NCI-H1105 treated with DMSO at 0.1 percent for 48 hours (cell line): ENCODE data around the gene HRH1.

Experiments used
- DNase-seq: peaks from one replicate; lab custom pipeline; 2025; lab: John Stamatoyannopoulos, UW

The HRH1 gene

GRCh38 chr3:11283139-11283475, 128.8 kb downstream of the HRH1 start:
- no peak for DNase-seq

GRCh38 chr3:11284011-11284410, 129.7 kb downstream of the HRH1 start:
- DNase-seq = no peak

- no peak for DNase-seq
These were observed 131.2 kb downstream of the HRH1 start for GRCh38 chr3:11285471-11285870.

GRCh38 chr3:11287404-11287803, 133.1 kb downstream of the HRH1 start:
- DNase-seq = no peak

- DNase-seq = no peak
These were observed 133.8 kb downstream of the HRH1 start for GRCh38 chr3:11288021-11288491.

- DNase-seq = no peak
These were observed 134.7 kb downstream of the HRH1 start for GRCh38 chr3:11288786-11289637.

GRCh38 chr3:11289864-11290263, 135.6 kb downstream of the HRH1 start:
- DNase-seq = no peak

GRCh38 chr3:11290743-11291680, 136.7 kb downstream of the HRH1 start:
- DNase-seq = no peak

GRCh38 chr3:11291808-11292207, 137.5 kb downstream of the HRH1 start:
- DNase-seq = no peak

GRCh38 chr3:11297126-11297525, 142.8 kb downstream of the HRH1 start:
- DNase-seq = no peak

- DNase-seq = no peak
These were observed 146.7 kb downstream of the HRH1 start for GRCh38 chr3:11300970-11301369.

- DNase-seq = no peak
These were observed 148.2 kb downstream of the HRH1 start for GRCh38 chr3:11302444-11302843.

GRCh38 chr3:11304175-11304574, 149.9 kb downstream of the HRH1 start:
- DNase-seq = no peak

- no peak for DNase-seq
These were observed 151.2 kb downstream of the HRH1 start for GRCh38 chr3:11305509-11305908.

- no peak for DNase-seq
These were observed 152.7 kb downstream of the HRH1 start for GRCh38 chr3:11306817-11307589.

- no peak for DNase-seq
These were observed 153.6 kb downstream of the HRH1 start for GRCh38 chr3:11307830-11308432.

- DNase-seq = no peak
These were observed 156.0 kb downstream of the HRH1 start for GRCh38 chr3:11310258-11310657.

GRCh38 chr3:11312166-11312565, 157.9 kb downstream of the HRH1 start:
- no peak for DNase-seq
